Gastroesophageal sphincter (tissue), 3 donors: ENCODE results near the gene IL16.

Experiments
- EP300 ChIP-seq: sonication (generic); formaldehyde crosslinking; IDR thresholded peaks from one replicate; pipeline ENCODE4 v1.6.1; 2017; ENCODE audit warnings: antibody characterized with exemption, mild to moderate bottlenecking
- POLR2A ChIP-seq, 2 donors: fragments of 450-650 bp; IDR thresholded peaks; one replicate each; pipeline ENCODE4 v1.6.1; 2017; ENCODE audit warnings: antibody characterized with exemption in 2 of 2, mild to moderate bottlenecking in 2 of 2, moderate library complexity in 1 of 2
- POLR2AphosphoS5 ChIP-seq: sonication (generic); formaldehyde crosslinking; IDR thresholded peaks from one replicate; pipeline ENCODE4 v1.6.1; 2017; ENCODE audit warnings: antibody characterized with exemption
- TF ChIP-seq, protein P1 (sequence below), 4 experiments: fragments of 200-600 bp in 2 of 4; fragments of 450-650 bp in 2 of 4; sonication (generic) in 1 of 4; IDR thresholded peaks; one replicate each; pipeline ENCODE4 v1.5.1; 2017 to 2019; ENCODE audit warnings: antibody characterized with exemption in 4 of 4, mild to moderate bottlenecking in 2 of 4, moderate library complexity in 2 of 4

DNA sequence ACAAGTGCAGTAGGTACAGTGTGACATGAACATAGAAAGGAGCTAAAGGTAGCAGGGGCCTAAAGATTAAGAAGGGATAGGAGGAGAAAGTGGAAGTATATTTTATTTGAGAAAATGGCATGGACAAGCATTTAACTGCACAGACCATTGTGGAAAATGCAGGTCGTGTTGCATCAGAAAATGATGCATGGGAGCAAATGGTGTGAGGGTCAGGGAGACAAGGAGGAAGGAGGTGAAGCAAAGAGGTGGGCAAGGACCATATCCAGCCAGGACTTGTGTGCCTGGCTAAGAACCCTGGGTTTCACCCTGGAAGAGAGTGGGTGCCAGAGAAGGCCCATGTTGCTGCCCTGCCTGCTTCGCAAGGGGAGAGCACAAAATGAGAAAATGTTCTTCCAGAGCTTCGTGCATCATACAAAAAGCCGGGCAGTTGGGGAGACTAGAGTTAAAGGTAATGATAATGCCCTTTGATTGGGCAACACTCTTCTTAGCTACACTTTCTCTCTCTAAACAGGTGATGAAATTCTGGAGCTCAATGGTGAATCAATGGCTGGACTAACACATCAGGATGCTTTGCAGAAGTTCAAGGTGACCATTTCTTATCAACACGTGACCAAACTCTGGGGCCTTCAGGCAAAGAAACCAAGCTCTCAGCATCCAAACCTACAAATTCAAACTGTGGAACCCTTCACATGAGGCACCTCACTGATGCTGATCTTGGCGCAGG, 81.8 kb downstream of the IL16 start:
- TF ChIP-seq, protein P1, sequence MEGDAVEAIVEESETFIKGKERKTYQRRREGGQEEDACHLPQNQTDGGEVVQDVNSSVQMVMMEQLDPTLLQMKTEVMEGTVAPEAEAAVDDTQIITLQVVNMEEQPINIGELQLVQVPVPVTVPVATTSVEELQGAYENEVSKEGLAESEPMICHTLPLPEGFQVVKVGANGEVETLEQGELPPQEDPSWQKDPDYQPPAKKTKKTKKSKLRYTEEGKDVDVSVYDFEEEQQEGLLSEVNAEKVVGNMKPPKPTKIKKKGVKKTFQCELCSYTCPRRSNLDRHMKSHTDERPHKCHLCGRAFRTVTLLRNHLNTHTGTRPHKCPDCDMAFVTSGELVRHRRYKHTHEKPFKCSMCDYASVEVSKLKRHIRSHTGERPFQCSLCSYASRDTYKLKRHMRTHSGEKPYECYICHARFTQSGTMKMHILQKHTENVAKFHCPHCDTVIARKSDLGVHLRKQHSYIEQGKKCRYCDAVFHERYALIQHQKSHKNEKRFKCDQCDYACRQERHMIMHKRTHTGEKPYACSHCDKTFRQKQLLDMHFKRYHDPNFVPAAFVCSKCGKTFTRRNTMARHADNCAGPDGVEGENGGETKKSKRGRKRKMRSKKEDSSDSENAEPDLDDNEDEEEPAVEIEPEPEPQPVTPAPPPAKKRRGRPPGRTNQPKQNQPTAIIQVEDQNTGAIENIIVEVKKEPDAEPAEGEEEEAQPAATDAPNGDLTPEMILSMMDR (IDR thresholded peaks at IDR 0.05) = no peak
- TF ChIP-seq POLR2A (IDR thresholded peaks at IDR 0.05) = no peak
- TF ChIP-seq POLR2AphosphoS5 = no peak
- no peak for TF ChIP-seq EP300
